Stomach (tissue), 9 donors: ENCODE measurements around the gene ENOX1. TPM values are rescaled to one million over a fixed set of nuclear protein-coding genes. Genes with fewer than 3 reads are reported as not detected.

ENCODE experiments used
- DNase-seq, 2 donors: peaks; one replicate each; pipeline versions ENCODE4 v3.0.0 to v3.0.0-alpha.2; 2013 to 2019
- H3K27ac ChIP-seq, 5 donors: fragments of 200-600 bp in 4 of 5; sonication (generic) in 4 of 5; one replicate each; pipeline ENCODE4 v1.5.1; 2013 to 2019; ENCODE audit warnings: mild to moderate bottlenecking in 1 of 5, moderate library complexity in 1 of 5
- H3K27me3 ChIP-seq, 3 donors: fragments of 200-600 bp; sonication (generic); one replicate each; pipeline ENCODE4 v1.5.1; 2017 to 2019; ENCODE audit warnings: mixed run types in 1 of 3
- H3K36me3 ChIP-seq, 4 donors: fragments of 200-600 bp; sonication (generic); 1 replicate in 3 of 4; 2 replicates in 1 of 4; pipeline ENCODE4 v1.5.1; 2016 to 2019
- H3K4me1 ChIP-seq, 4 donors: fragments of 200-600 bp; sonication (generic); one replicate each; pipeline ENCODE4 v1.5.1; 2016 to 2019
- H3K4me3 ChIP-seq, 4 donors: fragments of 200-600 bp; sonication (generic) in 3 of 4; one replicate each; pipeline ENCODE4 v1.5.1; 2016 to 2019; ENCODE audit warnings: mild to moderate bottlenecking in 1 of 4
- H3K9me3 ChIP-seq, 4 donors: fragments of 200-600 bp; sonication (generic); one replicate each; pipeline ENCODE4 v1.5.1; 2016 to 2019
- EP300 ChIP-seq: sonication (generic); formaldehyde crosslinking; IDR thresholded peaks from one replicate; pipeline ENCODE4 v1.6.1; 2017; ENCODE audit warnings: antibody characterized with exemption
- POLR2A ChIP-seq, 4 donors: fragments of 450-650 bp; IDR thresholded peaks; one replicate each; pipeline ENCODE4 v1.6.1; 2016; ENCODE audit warnings: antibody characterized with exemption in 4 of 4, control low read depth in 2 of 4, mild to moderate bottlenecking in 1 of 4, moderate library complexity in 1 of 4
- POLR2AphosphoS5 ChIP-seq, 3 donors: sonication (generic); formaldehyde crosslinking; IDR thresholded peaks; one replicate each; pipeline ENCODE4 v1.6.1; 2016; ENCODE audit warnings: antibody characterized with exemption in 3 of 3
- WGBS, 5 donors: extraction: QIAGEN DNeasy Blood & Tissue Kit in 3 of 5; methylation state at CpG; one replicate each; pipeline versions ENCODE4 v1.1.5 to v1.1.7; 2013 to 2018; 5-methylcytosine and 5-hydroxymethylcytosine counted together
- intact Hi-C: fragments of 100-400 bp; cut with DNase I; formaldehyde crosslinking; loops from one replicate; pipeline ENCODE4 v1.15.1; 2023; ENCODE audit warnings: low total_unique reads
- polyA plus RNA-seq, 3 donors: library from polyadenylated mRNA; stranded (reverse); fragments of 200-250 nt; gene quantifications; one replicate each; pipeline ENCODE4 v1.2.3, GENCODE V29; 2013
- total RNA-seq, 5 donors: library from RNA; depleted of rRNA; stranded (reverse); fragments of >200 nt; gene quantifications; one replicate each; pipeline versions ENCODE4 v1.1.0 to v1.2.3, GENCODE V29; 2014 to 2016
- TF ChIP-seq, protein P1 (sequence below), 7 experiments: fragments of 450-650 bp in 4 of 7; fragments of 200-600 bp in 3 of 7; sonication (generic) in 3 of 7; IDR thresholded peaks; one replicate each; pipeline ENCODE4 v1.5.1; 2016 to 2019; ENCODE audit warnings: antibody characterized with exemption in 7 of 7, control low read depth in 2 of 7, mild to moderate bottlenecking in 1 of 7
- donor health status: healthy with polysubstance abuse.
- donor health status: Bipolar disorder and iron deficiency.
- donor health status: healthy.

The ENOX1 gene
- total and polyA plus RNA-seq, 8 donors: 0.46 to 6.2 (median 1.4) TPM; not detected in 1

GRCh38 chr13:43339805-43340550 lies 446.8 kb downstream of the ENOX1 start:
- no peak overlapping the region for H3K27ac ChIP-seq
- no peaks in the 10 kb centered on the region for H3K27me3 ChIP-seq
- H3K4me3 ChIP-seq: no peak overlapping the region
- H3K4me1 ChIP-seq: no peaks in the 10 kb centered on the region
- TF ChIP-seq POLR2A (IDR thresholded peaks at IDR 0.05): no peak
- TF ChIP-seq EP300: no peak
- TF ChIP-seq, protein P1, sequence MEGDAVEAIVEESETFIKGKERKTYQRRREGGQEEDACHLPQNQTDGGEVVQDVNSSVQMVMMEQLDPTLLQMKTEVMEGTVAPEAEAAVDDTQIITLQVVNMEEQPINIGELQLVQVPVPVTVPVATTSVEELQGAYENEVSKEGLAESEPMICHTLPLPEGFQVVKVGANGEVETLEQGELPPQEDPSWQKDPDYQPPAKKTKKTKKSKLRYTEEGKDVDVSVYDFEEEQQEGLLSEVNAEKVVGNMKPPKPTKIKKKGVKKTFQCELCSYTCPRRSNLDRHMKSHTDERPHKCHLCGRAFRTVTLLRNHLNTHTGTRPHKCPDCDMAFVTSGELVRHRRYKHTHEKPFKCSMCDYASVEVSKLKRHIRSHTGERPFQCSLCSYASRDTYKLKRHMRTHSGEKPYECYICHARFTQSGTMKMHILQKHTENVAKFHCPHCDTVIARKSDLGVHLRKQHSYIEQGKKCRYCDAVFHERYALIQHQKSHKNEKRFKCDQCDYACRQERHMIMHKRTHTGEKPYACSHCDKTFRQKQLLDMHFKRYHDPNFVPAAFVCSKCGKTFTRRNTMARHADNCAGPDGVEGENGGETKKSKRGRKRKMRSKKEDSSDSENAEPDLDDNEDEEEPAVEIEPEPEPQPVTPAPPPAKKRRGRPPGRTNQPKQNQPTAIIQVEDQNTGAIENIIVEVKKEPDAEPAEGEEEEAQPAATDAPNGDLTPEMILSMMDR (IDR thresholded peaks at IDR 0.05): no peak
- TF ChIP-seq POLR2AphosphoS5 (IDR thresholded peaks at IDR 0.05): no peak
- DNase-seq: no peak
- no peaks in the 10 kb centered on the region for H3K36me3 ChIP-seq
- intact Hi-C loops: no loop called here
- H3K9me3 ChIP-seq: no peaks in the 10 kb centered on the region
- 80 to 93% (median 89%) methylated on average over 4 of the region's 4 CpGs for WGBS, 5 donors

- Histone ChIP-seq H3K36me3 (no peaks in the 10 kb centered on the region), H3K27me3 (no peaks in the 10 kb centered on the region), H3K4me1 (no peaks in the 10 kb centered on the region), H3K9me3 (no peaks in the 10 kb centered on the region), H3K4me3 (no peak overlapping the region), H3K27ac (no peak overlapping the region)
- intact Hi-C loops: no loop called here
- WGBS, 5 donors: 61 to 81% (median 78%) methylated on average over 7 of the region's 7 CpGs
- TF ChIP-seq POLR2AphosphoS5 (IDR thresholded peaks at IDR 0.05) (no peak), EP300 (no peak), POLR2A (IDR thresholded peaks at IDR 0.05) (no peak)
- TF ChIP-seq, protein P1 (IDR thresholded peaks at IDR 0.05): no peak
- no peak for DNase-seq
Observed at GRCh38 chr13:43339145-43339804, 447.5 kb downstream of the ENOX1 start.

DNA sequence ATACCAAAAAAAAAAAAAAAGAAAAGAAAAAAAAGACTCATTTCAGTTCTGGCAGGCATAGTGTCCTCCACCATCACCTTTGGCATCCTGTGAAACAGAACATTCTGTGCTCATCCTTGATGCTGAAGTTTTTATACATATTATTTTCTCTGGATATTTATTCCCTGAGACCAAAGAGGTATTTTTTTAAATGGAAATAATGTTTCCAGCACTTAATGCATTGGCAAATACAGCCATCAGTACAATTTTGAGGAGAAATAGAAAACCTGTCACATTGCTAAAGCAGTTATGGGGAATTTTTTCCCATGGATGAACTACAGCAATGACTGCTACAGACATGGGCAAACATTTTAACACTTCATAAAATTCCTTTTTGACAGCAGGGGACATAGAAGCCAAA lies 451.0 kb downstream of the ENOX1 start:
- H3K27me3 ChIP-seq: no peaks in the 10 kb centered on the region
- H3K9me3 ChIP-seq: no peaks in the 10 kb centered on the region
- H3K36me3 ChIP-seq: no peaks in the 10 kb centered on the region
- H3K4me1 ChIP-seq: peaks cover 0 to 5% (median 2%) of the 10 kb centered on the region in 4 donors
- TF ChIP-seq EP300: no peak
- TF ChIP-seq, protein P1 (IDR thresholded peaks at IDR 0.05): no peak
- no peak for TF ChIP-seq POLR2AphosphoS5 (IDR thresholded peaks at IDR 0.05)
- TF ChIP-seq POLR2A (IDR thresholded peaks at IDR 0.05): no peak
- no peak overlapping the region for H3K4me3 ChIP-seq
- no peak overlapping the region for H3K27ac ChIP-seq
- intact Hi-C loops: no loop called here
- no peak for DNase-seq

- Histone ChIP-seq H3K4me1 (peaks cover 0 to 5% (median 2%) of the 10 kb centered on the region in 4 donors), H3K4me3 (no peak overlapping the region), H3K36me3 (no peaks in the 10 kb centered on the region), H3K27me3 (no peaks in the 10 kb centered on the region), H3K9me3 (no peaks in the 10 kb centered on the region), H3K27ac (no peak overlapping the region)
- WGBS, 5 donors: 69 to 90% (median 88%) methylated on average over 3 of the region's 3 CpGs
- intact Hi-C loops: no loop called here
- DNase-seq: peak in 1 of 2 donors; percentile 25
- TF ChIP-seq, protein P1 (IDR thresholded peaks at IDR 0.05): no peak
- no peak for TF ChIP-seq POLR2AphosphoS5 (IDR thresholded peaks at IDR 0.05)
- TF ChIP-seq POLR2A (IDR thresholded peaks at IDR 0.05): no peak
- no peak for TF ChIP-seq EP300
Observed at GRCh38 chr13:43333176-43333575, 453.6 kb downstream of the ENOX1 start.
